ENCODE data around the gene VOPP1.

VOPP1 gene

DNA sequence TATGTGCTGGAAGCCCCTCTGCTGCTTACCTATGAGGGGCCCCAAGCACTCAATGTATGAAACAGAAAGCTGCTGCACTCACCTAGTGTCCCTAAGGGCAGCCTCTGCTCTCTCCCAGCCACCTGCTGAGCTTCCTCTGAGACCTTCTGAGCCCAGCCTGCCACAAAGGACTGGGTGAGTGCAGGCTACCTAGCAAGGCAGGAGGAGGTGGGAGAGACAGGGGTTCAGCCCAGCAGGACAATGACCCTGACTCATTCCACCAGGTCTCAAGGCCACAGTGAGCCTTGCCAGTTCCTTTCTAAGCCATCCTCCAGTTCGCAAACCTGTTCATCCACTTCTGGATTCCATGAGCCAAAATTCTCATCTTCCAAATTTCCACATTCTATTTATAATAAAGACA lies 16.3 kb downstream of the VOPP1 start:
- DNase-seq (ENCODE audit: low read depth in 2 of 2): no peak

- no peak for DNase-seq (ENCODE audit: low read depth in 2 of 2)
Measured at GRCh38 chr7:55555160-55555559, 17.1 kb downstream of the VOPP1 start.

DNA sequence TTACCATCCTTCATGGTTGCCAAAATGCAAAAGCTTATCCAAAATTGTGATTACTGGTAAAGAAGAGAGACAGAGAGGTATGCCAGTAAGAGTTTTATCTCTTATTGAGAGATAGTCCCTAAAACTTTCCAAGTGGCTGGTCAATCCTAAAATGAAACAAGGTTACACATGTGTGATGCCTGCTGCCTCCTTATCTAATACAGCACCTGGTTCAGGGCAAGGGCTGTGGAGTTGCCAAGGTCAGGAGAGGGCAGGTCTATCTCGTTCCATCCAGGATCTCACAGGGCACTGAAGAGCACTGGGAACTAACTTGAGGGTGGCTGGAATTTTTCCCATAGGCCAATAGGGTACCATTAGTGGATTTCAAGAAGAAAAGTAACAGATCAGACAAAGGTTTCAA lies 18.3 kb downstream of the VOPP1 start:
- no peak for DNase-seq (ENCODE audit: low read depth in 2 of 2)

DNA sequence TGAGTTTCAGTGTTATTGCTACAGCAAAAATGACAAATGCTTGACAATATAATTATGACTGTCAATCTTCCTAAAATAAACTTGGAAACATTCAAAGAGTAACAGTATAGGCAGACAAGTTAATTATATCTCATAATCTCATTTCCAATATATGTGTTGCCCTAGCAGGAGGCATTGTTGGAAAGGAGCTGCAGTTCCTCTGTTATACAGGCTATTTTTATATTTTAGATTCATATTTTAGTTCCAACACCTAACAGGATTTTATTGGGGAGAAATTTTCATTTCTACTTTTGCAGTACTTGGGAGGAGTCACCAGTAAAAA lies 19.3 kb downstream of the VOPP1 start:
- DNase-seq (ENCODE audit: low read depth in 2 of 2): no peak

- DNase-seq (ENCODE audit: low read depth in 2 of 2): no peak
Measured at GRCh38 chr7:55552320-55553023, 19.8 kb downstream of the VOPP1 start.

DNA sequence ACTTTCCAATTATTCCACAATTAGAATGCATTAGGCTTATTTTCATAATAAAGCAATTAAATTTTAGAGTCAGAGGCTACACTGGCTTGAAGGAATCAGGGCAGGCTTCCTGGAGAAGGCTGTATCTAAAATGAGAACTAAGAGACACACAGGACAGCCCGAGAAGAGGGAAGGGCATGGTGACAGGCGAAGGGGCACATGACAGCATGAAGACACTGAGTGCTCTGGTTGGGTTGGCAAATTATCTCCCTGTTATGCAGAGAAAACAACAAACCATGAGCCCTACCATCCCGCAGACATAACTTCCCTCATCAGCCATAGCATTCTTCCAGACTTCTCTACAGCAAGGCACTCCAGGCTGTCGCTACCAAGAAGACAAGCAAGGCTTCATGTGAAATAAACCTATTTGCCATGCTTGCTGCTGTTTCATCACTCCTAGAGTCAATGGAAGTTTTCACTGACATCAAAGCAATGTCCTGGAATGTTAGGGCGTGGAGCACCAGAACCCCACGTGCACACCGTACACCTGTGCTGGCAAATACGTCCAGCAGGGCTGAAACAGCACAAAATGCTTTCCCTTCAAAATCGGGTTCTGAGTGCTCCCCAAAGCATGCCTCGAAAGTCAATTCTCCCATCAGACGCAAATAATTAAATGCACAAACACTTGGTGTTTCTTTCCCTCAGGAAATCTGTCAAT lies 21.3 kb downstream of the VOPP1 start:
- DNase-seq (ENCODE audit: low read depth in 2 of 2): no peak

GRCh38 chr7:55550010-55550663 lies 22.2 kb downstream of the VOPP1 start:
- no peak for DNase-seq (ENCODE audit: low read depth in 2 of 2)

DNA sequence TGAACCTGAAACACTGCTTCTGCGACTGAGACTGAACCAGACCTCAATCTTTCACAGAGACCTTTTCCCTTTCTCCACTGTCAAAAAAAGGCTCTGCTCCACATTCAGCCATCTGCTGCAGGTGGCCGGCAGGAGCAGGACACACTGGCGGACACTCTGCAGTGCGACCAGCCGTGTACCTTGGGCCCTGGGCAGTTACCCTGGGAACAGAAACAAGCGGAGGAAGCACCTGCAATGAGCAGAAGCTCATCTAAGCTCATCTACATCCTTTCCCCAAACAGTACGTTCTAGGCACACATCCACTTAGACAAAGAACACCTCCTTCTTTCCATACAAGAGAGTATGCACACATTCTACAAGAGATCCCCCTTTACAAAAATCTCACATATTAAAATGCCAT lies 22.8 kb downstream of the VOPP1 start:
- DNase-seq (ENCODE audit: low read depth in 2 of 2): no peak

DNA sequence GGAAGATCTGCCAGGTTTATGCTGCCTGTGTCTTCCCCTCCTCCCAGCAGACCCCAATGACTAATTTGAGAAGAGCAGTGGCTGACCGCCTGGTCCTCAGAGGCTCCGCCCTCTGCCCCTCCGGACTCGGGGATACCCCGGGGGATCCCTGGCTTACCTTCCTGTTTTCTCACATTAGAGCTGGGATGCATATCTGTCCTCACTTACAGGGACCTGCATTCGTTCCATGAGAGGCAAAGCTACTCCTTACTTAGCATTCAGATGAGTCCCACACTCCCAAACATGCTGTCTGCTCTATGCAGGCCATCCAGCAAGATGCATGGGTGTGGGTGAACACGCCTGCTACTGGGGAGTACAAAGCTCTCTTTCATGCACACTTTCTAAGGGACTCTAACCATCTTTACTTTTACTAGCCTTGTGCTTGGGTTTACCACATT lies 24.0 kb downstream of the VOPP1 start:
- DNase-seq (ENCODE audit: low read depth in 2 of 2): no peak

DNA sequence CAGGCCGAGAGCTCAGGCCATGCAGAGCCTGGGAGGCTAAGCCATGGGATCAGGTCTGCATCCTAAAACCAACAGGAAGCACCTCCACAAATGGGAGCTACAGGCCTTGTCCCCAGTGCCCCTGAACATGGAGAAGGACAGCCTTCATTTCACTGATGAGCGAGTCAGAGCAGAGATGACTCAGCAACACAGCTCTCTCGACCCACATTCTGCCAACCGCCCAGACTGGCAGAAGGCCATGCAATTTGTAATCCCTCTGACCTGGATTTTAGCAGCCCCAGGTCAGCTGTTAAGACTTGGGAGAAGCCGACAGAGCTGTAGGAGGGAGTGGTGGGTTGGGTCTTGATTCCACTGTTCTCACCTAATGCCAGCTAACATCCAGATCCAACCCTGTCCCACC lies 25.5 kb downstream of the VOPP1 start:
- no peak for DNase-seq (ENCODE audit: low read depth in 2 of 2)

- DNase-seq (ENCODE audit: low read depth in 2 of 2): no peak
Measured at GRCh38 chr7:55545496-55545895, 26.8 kb downstream of the VOPP1 start.

- DNase-seq (ENCODE audit: low read depth in 2 of 2): no peak
Measured at GRCh38 chr7:55540226-55540858, 32.0 kb downstream of the VOPP1 start.

GRCh38 chr7:55539380-55539779 lies 32.9 kb downstream of the VOPP1 start:
- DNase-seq (ENCODE audit: low read depth in 2 of 2): no peak

DNA sequence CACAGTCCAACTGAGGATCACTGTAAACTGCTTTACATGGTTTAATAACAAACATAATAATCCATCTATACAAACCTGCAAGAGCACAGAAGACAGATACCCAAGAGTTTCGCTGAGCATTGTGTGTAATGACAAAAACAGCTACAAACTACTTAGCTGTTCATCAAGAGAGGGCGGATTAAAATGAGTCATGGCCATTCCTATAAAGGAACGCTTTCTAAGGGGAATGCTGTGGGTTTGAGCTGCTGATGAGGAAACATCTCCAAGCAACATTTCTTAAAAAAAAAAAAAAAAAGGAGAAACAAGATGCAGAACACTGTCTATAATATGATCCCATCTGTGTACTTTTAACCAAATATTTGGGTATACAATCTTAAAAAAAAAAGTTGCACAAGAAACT lies 33.8 kb downstream of the VOPP1 start:
- no peak for DNase-seq (ENCODE audit: low read depth in 2 of 2)

GRCh38 chr7:55537458-55537990 lies 34.8 kb downstream of the VOPP1 start:
- no peak for DNase-seq (ENCODE audit: low read depth in 2 of 2)

GRCh38 chr7:55536619-55537457 lies 35.5 kb downstream of the VOPP1 start:
- DNase-seq (ENCODE audit: low read depth in 2 of 2): no peak

GRCh38 chr7:55535617-55536016 lies 36.7 kb downstream of the VOPP1 start:
- DNase-seq (ENCODE audit: low read depth in 2 of 2): no peak

GRCh38 chr7:55534916-55535590 lies 37.2 kb downstream of the VOPP1 start:
- DNase-seq (ENCODE audit: low read depth in 2 of 2): no peak

- peak; percentile 66 to 75 for DNase-seq (ENCODE audit: low read depth in 2 of 2)
Measured at GRCh38 chr7:55534262-55534915, 37.9 kb downstream of the VOPP1 start.

GRCh38 chr7:55533729-55534080 lies 38.6 kb downstream of the VOPP1 start:
- DNase-seq (ENCODE audit: low read depth in 2 of 2): no peak

Data from stimulated activated CD8-positive, alpha-beta memory T cell treated with anti-CD3 and anti-CD28 coated beads, Interleukin-15, amount 100 ng/mL, for 48 hours (primary cell).